Gastroesophageal sphincter (tissue), 3 donors: ENCODE measurements around the gene DGUOK.

Experiments used
- CTCF ChIP-seq, 4 experiments: fragments of 200-600 bp in 2 of 4; fragments of 450-650 bp in 2 of 4; sonication (generic) in 1 of 4; IDR thresholded peaks; one replicate each; pipeline ENCODE4 v1.5.1; 2017 to 2019; ENCODE audit warnings: antibody characterized with exemption in 4 of 4, mild to moderate bottlenecking in 2 of 4, moderate library complexity in 2 of 4
- EP300 ChIP-seq: sonication (generic); formaldehyde crosslinking; IDR thresholded peaks from one replicate; pipeline ENCODE4 v1.6.1; 2017; ENCODE audit warnings: antibody characterized with exemption, mild to moderate bottlenecking
- POLR2A ChIP-seq, 2 donors: fragments of 450-650 bp; IDR thresholded peaks; one replicate each; pipeline ENCODE4 v1.6.1; 2017; ENCODE audit warnings: antibody characterized with exemption in 2 of 2, mild to moderate bottlenecking in 2 of 2, moderate library complexity in 1 of 2
- POLR2AphosphoS5 ChIP-seq: sonication (generic); formaldehyde crosslinking; IDR thresholded peaks from one replicate; pipeline ENCODE4 v1.6.1; 2017; ENCODE audit warnings: antibody characterized with exemption

DNA sequence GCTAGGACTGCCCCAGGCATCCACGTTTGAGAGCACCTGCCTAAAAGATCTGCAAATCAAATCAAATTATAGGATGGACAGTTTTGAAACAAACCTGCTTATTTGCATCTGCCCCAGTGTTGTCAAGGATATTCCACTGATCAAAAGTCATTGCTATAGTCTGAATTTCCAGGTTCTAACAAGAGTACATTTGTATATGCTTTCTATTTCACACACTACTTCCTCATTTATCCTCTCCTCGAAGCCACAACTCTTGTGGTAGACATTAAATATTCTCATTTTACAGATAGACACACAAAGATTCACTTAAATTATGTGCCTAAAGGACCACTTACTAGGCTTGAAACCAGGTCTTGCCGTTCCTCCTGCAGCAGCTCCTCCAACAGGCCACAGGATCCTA, 46.2 kb downstream of the DGUOK start:
- TF ChIP-seq POLR2A (IDR thresholded peaks at IDR 0.05), result no peak
- TF ChIP-seq CTCF (IDR thresholded peaks at IDR 0.05), result no peak
- no peak for TF ChIP-seq POLR2AphosphoS5
- TF ChIP-seq EP300, result no peak
